SK-N-SH treated with all-trans-retinoic acid at 6 μM for 48 hours (cell line): ENCODE results near the gene ZCCHC14.

Experiments
- ATAC-seq: fragments of 200-7000 bp; cut with Tn5 transposase; 3 replicates; pipeline ENCODE4 v1.9.1; 2020; ENCODE audit warnings: mild to moderate bottlenecking, moderate library complexity
- ARNTL ChIP-seq: fragments of 450-650 bp; formaldehyde crosslinking; IDR thresholded peaks from 2 replicates; pipeline ENCODE4 v1.5.0; 2020; ENCODE audit warnings: low read depth, mild to moderate bottlenecking, moderate library complexity, borderline replicate concordance
- BACH2 ChIP-seq: fragments of 250-450 bp; sonication (Bioruptor Pico); IDR thresholded peaks from 2 replicates; pipeline ENCODE4 v1.9.0; 2021; ENCODE audit warnings: mild to moderate bottlenecking, borderline replicate concordance
- ESRRG ChIP-seq: fragments of 250-450 bp; sonication (Bioruptor Pico); IDR thresholded peaks from 2 replicates; pipeline ENCODE4 v1.6.1; 2021; ENCODE audit warnings: mild to moderate bottlenecking
- GLIS3 ChIP-seq: fragments of 250-450 bp; sonication (Bioruptor Pico); IDR thresholded peaks from 2 replicates; pipeline ENCODE4 v1.5.0; 2020; ENCODE audit warnings: mild to moderate bottlenecking, moderate library complexity
- ISL1 ChIP-seq: fragments of 250-450 bp; sonication (Bioruptor Pico); IDR thresholded peaks from 2 replicates; pipeline ENCODE4 v2.1.2; 2022; ENCODE audit warnings: mild to moderate bottlenecking, moderate library complexity
- OSR1 ChIP-seq: fragments of 250-450 bp; sonication (Bioruptor Pico); IDR thresholded peaks from 2 replicates; pipeline ENCODE4 v1.8.0; 2022; ENCODE audit warnings: moderate library complexity, mild to moderate bottlenecking, inconsistent platforms
- PPARA ChIP-seq: fragments of 250-450 bp; sonication (Bioruptor Pico); IDR thresholded peaks from 2 replicates; pipeline ENCODE4 v1.5.0; 2020; ENCODE audit warnings: mild to moderate bottlenecking, borderline replicate concordance
- RARB ChIP-seq: fragments of 250-450 bp; sonication (Bioruptor Pico); IDR thresholded peaks from 2 replicates; pipeline ENCODE4 v1.8.0; 2021; ENCODE audit warnings: mild to moderate bottlenecking, moderate library complexity
- SNAI2 ChIP-seq: fragments of 250-450 bp; sonication (Bioruptor Pico); IDR thresholded peaks from 2 replicates; pipeline ENCODE4 v1.5.0; 2020; ENCODE audit warnings: mild to moderate bottlenecking, moderate library complexity
- TCF4 ChIP-seq: fragments of 250-450 bp; sonication (Bioruptor Pico); IDR thresholded peaks from 2 replicates; pipeline ENCODE4 v1.8.0; 2021; ENCODE audit warnings: mild to moderate bottlenecking, moderate library complexity, borderline replicate concordance
- ZC3H10 ChIP-seq: fragments of 250-450 bp; sonication (Bioruptor Pico); IDR thresholded peaks from 2 replicates; pipeline ENCODE4 v1.5.1; 2021; ENCODE audit warnings: mild to moderate bottlenecking, moderate library complexity
- ZFP30 ChIP-seq: fragments of 450-650 bp; formaldehyde crosslinking; IDR thresholded peaks from 2 replicates; pipeline ENCODE4 v1.5.0; 2022; ENCODE audit warnings: mild to moderate bottlenecking, moderate library complexity
- ZNF565 ChIP-seq: fragments of 450-650 bp; formaldehyde crosslinking; conservative IDR thresholded peaks from 2 replicates; pipeline ENCODE4 v1.5.0; 2020; ENCODE audit warnings: low read depth, mild to moderate bottlenecking, moderate library complexity
- ZNF70 ChIP-seq: fragments of 450-650 bp; formaldehyde crosslinking; IDR thresholded peaks from 2 replicates; pipeline ENCODE4 v1.5.0; 2020; ENCODE audit warnings: mild to moderate bottlenecking, moderate library complexity
- ZNF8 ChIP-seq: fragments of 450-650 bp; formaldehyde crosslinking; IDR thresholded peaks from 2 replicates; pipeline ENCODE4 v1.5.0; 2020; ENCODE audit warnings: mild to moderate bottlenecking, moderate library complexity
- TF ChIP-seq, protein P1 (sequence below): fragments of 250-450 bp; sonication (Bioruptor Pico); IDR thresholded peaks from 2 replicates; pipeline ENCODE4 v1.5.1; 2020; ENCODE audit warnings: low read depth, mild to moderate bottlenecking, moderate library complexity
- TF ChIP-seq, protein P2 (sequence below): fragments of 250-450 bp; sonication (Bioruptor Pico); IDR thresholded peaks from 2 replicates; pipeline ENCODE4 v1.8.0; 2020; ENCODE audit warnings: mild to moderate bottlenecking, moderate library complexity, borderline replicate concordance
- TF ChIP-seq, protein P3 (sequence below): fragments of 250-450 bp; sonication (Bioruptor Pico); IDR thresholded peaks from 2 replicates; pipeline ENCODE4 v1.5.1; 2021; ENCODE audit warnings: mild to moderate bottlenecking, moderate library complexity
- TF ChIP-seq, protein P4 (sequence below): fragments of 250-450 bp; sonication (Bioruptor Pico); IDR thresholded peaks from 2 replicates; pipeline ENCODE4 v1.8.0; 2021; ENCODE audit warnings: low read depth, mild to moderate bottlenecking, moderate library complexity, borderline replicate concordance
- TF ChIP-seq, protein P5 (sequence below): fragments of 250-450 bp; sonication (Bioruptor Pico); IDR thresholded peaks from 2 replicates; pipeline ENCODE4 v1.5.0; 2020; ENCODE audit warnings: mild to moderate bottlenecking, moderate library complexity

ZCCHC14 gene

DNA sequence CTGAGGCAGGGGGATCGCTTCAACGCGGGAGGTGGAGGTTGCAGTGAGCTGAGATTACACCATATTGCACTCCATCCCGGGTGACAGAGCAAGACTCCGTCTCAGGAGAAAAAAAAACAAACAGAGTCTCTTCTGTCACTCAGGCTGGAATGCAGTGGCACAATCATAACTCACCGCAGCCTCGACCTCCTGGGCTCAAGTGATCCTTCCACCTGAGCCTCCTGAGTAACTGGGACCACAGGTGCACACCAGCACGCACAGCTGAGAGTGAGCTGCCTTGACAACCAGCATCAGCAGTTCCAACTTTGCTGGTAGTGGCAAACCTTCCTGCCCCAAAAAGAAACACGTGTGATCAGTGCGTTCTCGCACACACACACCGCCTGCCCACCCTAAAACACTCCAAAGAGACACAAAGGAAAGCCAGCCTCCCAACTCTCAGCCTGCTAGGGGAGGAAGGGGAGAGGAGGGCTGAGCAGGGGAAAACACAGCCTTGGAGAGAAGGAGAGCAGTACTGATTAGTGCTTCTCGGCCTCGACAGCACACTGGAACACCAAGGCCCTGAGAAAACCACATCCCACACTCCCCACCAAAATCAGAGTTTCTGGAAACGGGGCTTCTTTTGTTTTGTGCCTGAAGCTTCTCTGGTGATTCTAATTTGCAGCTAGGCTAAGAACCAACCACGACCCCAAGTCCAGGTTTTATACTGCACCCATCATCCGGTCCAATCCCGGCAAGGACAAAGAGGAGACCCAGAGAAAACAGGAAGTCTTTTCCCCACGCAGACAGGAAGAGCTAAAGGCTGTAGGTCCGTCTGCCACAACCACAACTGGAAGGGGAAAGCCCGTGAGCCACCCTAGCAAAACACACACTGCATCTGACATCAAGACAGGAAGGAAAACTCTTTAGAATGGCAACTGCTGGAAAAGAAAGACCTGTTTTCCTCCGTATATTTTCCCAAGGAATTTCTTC, 28.8 kb downstream of the ZCCHC14 start:
- TF ChIP-seq, protein P1, sequence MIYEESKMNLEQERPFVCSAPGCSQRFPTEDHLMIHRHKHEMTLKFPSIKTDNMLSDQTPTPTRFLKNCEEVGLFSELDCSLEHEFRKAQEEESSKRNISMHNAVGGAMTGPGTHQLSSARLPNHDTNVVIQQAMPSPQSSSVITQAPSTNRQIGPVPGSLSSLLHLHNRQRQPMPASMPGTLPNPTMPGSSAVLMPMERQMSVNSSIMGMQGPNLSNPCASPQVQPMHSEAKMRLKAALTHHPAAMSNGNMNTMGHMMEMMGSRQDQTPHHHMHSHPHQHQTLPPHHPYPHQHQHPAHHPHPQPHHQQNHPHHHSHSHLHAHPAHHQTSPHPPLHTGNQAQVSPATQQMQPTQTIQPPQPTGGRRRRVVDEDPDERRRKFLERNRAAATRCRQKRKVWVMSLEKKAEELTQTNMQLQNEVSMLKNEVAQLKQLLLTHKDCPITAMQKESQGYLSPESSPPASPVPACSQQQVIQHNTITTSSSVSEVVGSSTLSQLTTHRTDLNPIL (CRISPR knock-in tag), result no peak
- TF ChIP-seq, protein P2, sequence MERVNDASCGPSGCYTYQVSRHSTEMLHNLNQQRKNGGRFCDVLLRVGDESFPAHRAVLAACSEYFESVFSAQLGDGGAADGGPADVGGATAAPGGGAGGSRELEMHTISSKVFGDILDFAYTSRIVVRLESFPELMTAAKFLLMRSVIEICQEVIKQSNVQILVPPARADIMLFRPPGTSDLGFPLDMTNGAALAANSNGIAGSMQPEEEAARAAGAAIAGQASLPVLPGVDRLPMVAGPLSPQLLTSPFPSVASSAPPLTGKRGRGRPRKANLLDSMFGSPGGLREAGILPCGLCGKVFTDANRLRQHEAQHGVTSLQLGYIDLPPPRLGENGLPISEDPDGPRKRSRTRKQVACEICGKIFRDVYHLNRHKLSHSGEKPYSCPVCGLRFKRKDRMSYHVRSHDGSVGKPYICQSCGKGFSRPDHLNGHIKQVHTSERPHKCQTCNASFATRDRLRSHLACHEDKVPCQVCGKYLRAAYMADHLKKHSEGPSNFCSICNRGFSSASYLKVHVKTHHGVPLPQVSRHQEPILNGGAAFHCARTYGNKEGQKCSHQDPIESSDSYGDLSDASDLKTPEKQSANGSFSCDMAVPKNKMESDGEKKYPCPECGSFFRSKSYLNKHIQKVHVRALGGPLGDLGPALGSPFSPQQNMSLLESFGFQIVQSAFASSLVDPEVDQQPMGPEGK (CRISPR knock-in tag), result no peak
- TF ChIP-seq SNAI2 (CRISPR knock-in tag) (no peak), TCF4 (CRISPR knock-in tag) (no peak), PPARA (CRISPR knock-in tag) (no peak), ZNF70 (no peak), BACH2 (no peak), ZNF8 (CRISPR knock-in tag) (no peak), OSR1 (no peak), ZNF565 (CRISPR knock-in tag) (no peak), ZC3H10 (CRISPR knock-in tag) (no peak), RARB (CRISPR knock-in tag) (no peak), ESRRG (CRISPR knock-in tag) (no peak), ARNTL (CRISPR knock-in tag) (no peak), ZFP30 (CRISPR knock-in tag) (no peak)
- TF ChIP-seq, protein P3, sequence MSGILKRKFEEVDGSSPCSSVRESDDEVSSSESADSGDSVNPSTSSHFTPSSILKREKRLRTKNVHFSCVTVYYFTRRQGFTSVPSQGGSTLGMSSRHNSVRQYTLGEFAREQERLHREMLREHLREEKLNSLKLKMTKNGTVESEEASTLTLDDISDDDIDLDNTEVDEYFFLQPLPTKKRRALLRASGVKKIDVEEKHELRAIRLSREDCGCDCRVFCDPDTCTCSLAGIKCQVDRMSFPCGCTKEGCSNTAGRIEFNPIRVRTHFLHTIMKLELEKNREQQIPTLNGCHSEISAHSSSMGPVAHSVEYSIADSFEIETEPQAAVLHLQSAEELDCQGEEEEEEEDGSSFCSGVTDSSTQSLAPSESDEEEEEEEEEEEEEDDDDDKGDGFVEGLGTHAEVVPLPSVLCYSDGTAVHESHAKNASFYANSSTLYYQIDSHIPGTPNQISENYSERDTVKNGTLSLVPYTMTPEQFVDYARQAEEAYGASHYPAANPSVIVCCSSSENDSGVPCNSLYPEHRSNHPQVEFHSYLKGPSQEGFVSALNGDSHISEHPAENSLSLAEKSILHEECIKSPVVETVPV (CRISPR knock-in tag), result no peak
- TF ChIP-seq, protein P4, sequence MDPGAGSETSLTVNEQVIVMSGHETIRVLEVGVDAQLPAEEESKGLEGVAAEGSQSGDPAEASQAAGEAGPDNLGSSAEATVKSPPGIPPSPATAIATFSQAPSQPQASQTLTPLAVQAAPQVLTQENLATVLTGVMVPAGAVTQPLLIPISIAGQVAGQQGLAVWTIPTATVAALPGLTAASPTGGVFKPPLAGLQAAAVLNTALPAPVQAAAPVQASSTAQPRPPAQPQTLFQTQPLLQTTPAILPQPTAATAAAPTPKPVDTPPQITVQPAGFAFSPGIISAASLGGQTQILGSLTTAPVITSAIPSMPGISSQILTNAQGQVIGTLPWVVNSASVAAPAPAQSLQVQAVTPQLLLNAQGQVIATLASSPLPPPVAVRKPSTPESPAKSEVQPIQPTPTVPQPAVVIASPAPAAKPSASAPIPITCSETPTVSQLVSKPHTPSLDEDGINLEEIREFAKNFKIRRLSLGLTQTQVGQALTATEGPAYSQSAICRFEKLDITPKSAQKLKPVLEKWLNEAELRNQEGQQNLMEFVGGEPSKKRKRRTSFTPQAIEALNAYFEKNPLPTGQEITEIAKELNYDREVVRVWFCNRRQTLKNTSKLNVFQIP (CRISPR knock-in tag), result no peak
- TF ChIP-seq, protein P5, sequence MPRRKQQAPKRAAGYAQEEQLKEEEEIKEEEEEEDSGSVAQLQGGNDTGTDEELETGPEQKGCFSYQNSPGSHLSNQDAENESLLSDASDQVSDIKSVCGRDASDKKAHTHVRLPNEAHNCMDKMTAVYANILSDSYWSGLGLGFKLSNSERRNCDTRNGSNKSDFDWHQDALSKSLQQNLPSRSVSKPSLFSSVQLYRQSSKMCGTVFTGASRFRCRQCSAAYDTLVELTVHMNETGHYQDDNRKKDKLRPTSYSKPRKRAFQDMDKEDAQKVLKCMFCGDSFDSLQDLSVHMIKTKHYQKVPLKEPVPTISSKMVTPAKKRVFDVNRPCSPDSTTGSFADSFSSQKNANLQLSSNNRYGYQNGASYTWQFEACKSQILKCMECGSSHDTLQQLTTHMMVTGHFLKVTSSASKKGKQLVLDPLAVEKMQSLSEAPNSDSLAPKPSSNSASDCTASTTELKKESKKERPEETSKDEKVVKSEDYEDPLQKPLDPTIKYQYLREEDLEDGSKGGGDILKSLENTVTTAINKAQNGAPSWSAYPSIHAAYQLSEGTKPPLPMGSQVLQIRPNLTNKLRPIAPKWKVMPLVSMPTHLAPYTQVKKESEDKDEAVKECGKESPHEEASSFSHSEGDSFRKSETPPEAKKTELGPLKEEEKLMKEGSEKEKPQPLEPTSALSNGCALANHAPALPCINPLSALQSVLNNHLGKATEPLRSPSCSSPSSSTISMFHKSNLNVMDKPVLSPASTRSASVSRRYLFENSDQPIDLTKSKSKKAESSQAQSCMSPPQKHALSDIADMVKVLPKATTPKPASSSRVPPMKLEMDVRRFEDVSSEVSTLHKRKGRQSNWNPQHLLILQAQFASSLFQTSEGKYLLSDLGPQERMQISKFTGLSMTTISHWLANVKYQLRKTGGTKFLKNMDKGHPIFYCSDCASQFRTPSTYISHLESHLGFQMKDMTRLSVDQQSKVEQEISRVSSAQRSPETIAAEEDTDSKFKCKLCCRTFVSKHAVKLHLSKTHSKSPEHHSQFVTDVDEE (CRISPR knock-in tag), result no peak
- peak; percentile 6; the same call in 2 of the 3 replicates for ATAC-seq

DNA sequence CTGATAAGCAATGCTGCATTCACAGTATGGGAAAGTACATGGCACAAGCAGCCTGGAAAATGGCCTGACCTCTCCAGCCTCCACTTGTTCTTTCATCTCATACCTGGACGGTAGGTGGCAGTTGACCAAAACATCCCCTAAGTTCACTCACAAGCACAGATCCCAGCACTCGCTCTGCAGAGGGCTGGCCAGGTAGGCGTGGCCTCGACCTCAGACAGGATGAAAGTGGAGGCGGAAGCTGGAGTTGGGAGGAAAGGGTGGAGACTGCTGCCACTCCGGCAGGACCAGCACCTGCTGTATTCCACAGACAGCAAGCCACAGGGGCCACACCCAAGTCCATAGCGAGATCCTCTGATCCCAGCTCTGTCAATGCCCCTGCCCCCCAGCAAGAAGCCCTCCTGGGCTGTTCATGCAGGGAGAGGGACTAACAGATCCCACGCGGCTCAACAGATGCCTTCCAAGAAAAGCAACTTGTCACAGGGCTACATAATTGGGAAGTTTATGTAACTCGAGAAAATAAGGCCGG, 31.3 kb downstream of the ZCCHC14 start:
- peak; percentile 14; the same call in 1 of the 3 replicates for ATAC-seq
- TF ChIP-seq, protein P3 (CRISPR knock-in tag), result no peak
- TF ChIP-seq, protein P5 (CRISPR knock-in tag), result no peak
- TF ChIP-seq, protein P2 (CRISPR knock-in tag), result no peak
- no peak for TF ChIP-seq ARNTL (CRISPR knock-in tag)
- no peak for TF ChIP-seq ISL1 (CRISPR knock-in tag)
- TF ChIP-seq ZFP30 (CRISPR knock-in tag), result no peak
- TF ChIP-seq, protein P1 (CRISPR knock-in tag), result no peak
- TF ChIP-seq GLIS3 (CRISPR knock-in tag), result no peak
- no peak for TF ChIP-seq ZNF8 (CRISPR knock-in tag)
